HG02623 (cell line): Measurements from ENCODE around the gene TSPAN11.

ENCODE experiments used
- ATAC-seq: cut with Tn5 transposase; IDR thresholded peaks from one replicate; pipeline ENCODE4 v1.9.1; 2021; ENCODE audit warnings: moderate library complexity; ENCODE audit not compliant: unreplicated experiment

TSPAN11 gene

DNA sequence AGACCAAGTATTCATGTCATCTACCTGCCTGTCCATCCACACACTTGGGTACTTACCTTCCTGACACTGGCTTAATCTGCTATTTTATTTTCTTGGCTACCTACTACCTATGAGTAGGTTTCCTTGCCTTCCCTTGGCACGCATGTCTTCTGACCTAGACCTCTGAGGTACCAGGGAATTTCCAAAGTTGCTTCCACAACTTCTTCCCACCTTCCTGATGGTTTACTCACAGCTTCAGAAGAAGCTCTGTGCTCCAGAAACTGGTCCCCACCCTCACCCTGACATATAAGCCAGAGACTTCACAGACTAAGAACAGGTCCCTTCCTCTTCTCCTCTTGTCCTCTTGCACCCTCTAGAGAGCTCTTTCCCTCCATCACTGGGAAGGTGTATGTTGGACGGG lies 111.4 kb downstream of the TSPAN11 start:
- no peak for ATAC-seq

DNA sequence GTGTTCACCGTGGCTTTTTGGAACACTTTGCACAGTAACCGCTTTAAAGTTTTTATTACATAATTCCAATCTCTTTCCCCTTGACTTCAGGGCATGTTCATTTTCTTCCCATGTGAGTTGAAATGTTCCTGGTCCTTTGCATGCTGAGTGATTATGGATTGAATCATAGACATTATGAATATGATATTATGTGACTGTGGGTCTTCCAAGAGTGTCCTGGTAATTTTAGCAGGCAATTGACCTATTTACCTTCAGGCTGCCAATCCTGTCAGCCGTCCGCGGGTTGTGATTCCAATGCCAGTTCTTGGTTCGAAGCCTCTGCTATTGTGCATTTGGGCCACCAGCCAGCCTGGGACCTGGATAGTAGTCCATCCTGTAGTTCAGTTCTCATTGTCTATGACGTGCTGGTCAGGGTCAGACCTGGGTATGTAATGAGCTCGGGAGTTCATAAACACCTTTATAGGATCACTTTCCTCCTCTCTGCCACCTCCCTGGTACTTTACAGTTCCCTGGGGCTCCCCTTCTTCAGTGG lies 114.6 kb downstream of the TSPAN11 start:
- ATAC-seq, result no peak
